HG03175 (cell line): Measurements from ENCODE around the gene SLC5A2.

Source experiments
- ATAC-seq: cut with Tn5 transposase; IDR thresholded peaks from one replicate; pipeline ENCODE4 v1.9.1; 2021; ENCODE audit warnings: mild to moderate bottlenecking, moderate library complexity; ENCODE audit not compliant: unreplicated experiment

SLC5A2 gene

DNA sequence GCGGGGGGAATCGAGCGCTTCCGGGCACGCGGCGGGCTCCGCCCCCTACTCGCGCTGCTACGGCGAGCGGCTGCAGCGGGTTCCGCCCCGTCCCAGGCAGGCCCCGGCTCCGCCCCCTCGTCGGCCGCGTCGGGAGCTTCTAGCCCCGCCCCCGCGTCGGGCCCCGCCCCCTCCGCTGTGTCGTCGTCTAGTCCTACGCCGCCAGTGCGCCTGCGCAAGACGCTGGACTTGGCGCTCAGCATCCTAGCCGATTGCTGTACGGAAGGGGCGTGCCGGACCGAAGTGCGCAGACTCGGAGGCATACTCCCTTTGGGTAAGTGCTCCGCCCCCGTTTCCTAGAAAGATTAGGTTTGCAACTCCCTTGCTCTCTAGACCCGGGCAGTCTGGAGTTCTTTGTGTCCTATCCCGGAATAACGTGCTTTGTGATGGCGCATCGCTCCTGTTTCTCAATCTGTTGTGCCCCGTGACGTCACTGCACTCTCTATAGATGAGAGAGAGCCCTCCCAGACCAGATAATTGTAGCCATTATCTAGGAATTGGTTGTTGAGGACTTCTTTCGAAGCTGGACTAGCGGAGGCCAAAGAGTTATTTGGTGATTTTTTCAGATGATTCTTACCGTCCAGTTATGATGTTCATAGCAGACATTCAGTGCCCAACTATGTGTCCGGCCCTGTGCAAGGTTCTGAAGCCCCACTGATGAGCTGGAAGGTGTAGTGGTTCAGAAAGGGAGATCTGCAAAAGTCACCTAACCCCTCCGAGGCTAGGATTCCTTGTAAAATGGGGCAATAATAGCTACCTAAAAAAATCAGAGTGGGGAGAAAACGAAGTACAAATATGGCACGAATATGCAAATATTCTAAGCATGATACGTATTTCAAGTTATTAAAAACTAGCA, 23.0 kb upstream of the SLC5A2 start:
- peak; percentile 69 for ATAC-seq

DNA sequence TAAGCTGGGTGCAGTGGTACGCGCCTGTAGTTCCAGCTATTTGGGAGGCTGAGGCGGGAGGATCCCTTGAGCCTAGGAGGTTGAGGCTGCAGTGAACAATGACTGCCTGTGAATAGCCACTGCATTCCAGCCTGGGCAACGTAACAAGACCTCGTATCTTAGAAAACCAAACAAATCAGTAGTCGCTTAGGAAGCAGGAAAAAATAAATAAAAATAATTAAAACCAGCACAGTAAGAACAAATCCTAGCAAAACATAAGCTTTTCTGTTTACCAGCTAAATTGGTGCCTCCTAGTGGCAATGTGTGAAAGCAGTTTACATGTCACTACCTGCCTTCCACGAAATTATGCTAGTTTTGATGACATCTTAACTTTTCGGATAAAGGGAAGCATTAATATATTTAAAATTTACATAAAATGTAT, 22.3 kb upstream of the SLC5A2 start:
- ATAC-seq = no peak

- no peak for ATAC-seq
These were observed 21.6 kb upstream of the SLC5A2 start for GRCh38 chr16:31461201-31461920.

- no peak for ATAC-seq
These were observed 20.8 kb upstream of the SLC5A2 start for GRCh38 chr16:31461921-31462804.

GRCh38 chr16:31464348-31464769, 18.6 kb upstream of the SLC5A2 start:
- ATAC-seq = no peak

GRCh38 chr16:31464781-31465260, 18.1 kb upstream of the SLC5A2 start:
- no peak for ATAC-seq

DNA sequence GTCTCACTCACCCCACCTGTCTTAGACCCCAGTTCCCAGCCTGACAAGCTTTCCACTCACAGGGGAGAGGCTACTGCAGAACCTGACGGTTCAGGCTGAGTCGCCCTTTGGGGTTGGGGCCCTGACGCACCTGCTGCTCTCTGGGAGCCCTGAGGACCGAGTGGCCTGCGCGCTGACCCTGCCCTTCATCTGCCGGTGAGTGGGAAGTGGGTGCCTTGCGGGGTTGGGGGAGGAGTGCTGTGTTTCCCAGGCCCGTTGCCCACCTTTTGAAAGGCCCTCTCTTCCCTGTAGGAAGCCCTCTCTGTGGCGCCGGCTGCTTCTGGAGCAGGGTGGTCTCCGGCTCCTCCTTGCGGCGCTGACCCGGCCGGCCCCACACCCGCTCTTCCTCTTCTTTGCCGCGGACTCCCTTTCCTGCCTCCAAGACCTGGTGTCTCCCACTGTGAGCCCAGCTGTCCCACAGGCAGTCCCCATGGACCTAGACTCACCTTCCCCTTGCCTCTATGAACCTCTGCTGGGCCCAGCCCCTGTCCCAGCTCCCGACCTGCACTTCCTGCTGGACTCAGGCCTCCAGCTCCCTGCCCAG, 17.0 kb upstream of the SLC5A2 start:
- no peak for ATAC-seq

DNA sequence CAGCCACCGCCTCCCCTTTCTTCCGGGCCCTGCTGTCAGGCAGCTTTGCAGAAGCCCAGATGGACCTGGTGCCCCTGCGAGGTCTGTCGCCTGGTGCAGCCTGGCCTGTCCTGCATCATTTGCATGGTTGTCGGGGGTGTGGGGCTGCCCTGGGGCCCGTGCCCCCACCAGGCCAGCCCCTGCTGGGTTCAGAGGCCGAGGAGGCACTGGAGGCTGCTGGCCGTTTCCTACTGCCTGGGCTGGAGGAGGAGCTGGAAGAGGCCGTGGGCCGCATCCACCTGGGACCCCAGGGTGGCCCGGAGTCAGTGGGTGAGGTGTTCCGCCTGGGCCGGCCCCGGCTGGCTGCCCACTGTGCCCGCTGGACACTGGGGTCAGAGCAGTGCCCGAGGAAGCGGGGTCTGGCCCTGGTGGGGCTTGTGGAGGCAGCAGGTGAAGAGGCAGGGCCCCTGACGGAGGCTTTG, 16.5 kb upstream of the SLC5A2 start:
- ATAC-seq = no peak

- peak; percentile 64 for ATAC-seq
These were observed 15.7 kb upstream of the SLC5A2 start for GRCh38 chr16:31467151-31467773.

- ATAC-seq = no peak
These were observed 15.1 kb upstream of the SLC5A2 start for GRCh38 chr16:31467858-31468257.

DNA sequence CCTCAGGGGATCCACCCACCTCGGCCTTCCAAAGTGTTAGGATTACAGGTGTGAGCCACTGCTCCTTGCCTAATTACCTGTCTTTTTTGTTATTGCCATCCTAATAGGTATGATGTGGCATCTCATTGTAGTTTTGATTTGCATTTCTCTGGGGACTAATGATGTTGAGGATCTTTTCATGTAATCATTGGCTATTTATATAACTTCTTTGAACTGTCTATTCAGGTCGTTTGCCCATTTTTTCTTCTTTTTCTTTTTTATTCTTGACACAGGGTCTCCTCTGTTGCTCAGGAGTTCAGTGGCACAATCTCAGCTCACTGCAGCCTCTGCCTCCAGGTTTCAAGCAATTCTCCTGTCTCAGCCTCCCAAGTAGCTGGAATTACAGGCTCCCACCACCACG, 12.3 kb upstream of the SLC5A2 start:
- no peak for ATAC-seq

DNA sequence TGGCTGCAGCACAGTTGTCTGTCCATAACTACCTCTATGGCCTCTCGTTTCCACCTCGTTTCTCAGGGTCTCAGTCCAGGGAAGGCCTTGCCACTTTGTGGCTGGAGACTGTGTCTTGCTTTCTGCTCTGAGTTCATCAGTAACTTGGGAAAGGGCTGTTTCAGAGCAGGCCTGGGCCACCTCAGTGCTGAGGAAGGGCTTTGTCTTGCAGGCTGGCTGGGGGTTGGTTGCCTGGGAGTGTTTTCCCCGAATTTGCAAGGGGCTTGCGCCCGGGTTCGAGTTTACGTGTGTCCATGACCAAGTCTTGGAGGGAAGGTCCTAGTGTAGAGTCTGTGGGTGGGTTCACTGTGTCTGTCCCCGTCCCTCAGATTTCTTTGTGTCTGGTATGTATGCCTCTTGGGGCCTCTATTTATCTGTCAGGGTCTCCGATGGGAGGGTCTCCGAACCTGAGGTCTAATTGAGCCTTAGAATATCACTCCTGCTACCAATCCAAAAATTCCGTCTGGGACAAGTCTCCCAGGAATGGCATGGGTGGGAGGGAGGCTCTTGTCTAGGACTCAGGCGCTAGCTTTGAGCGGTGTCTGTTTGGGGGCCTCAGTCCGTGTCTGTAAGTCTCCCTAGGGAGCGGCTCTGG, 11.6 kb upstream of the SLC5A2 start:
- no peak for ATAC-seq

DNA sequence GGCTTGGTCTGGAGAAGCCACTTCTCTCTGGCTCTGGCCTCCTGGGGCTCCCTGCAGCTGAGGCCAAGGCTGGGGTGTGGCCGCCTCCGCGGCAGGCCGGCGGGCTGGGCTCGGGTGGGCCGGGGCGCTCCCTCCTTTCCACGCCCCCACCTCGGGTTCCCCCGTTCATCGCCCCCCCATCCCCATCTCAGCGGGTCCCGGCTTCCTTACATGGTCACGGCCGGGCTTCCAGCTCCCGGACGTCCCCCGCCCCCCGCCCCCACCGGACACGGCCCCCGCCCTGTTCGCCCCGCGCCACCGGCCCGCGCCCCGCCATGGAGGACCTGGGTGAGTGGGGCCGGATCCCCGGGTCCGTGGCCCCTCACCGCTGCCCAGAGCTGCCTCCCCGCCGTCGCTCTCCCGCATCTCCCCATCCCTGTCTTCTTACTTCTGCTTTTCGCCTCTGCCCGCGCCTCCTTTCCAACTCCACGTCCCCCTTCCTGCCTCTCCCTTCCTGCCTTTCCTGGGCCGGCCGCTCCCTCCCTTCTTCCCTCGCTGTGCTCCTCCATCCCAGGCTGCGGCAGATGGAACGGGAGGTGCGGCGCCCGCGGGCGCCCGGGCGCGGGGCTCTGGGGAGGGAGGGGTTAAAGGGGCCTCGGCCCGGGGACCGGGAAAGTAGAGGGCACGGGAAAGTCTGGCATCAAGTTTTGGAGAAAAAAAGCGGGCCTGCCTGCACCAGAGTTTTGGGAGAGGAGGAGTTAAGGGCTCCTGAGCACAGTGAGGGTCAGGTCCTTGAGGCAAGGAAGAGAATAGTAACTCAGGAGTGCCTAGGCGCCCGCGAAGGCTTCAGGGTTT, 10.8 kb upstream of the SLC5A2 start, which contains the start of gene TGFB1I1:
TGFB1I1 (plus strand) TSS at position 278 of the 834 bp plus-strand sequence; CDS start at position 315, 37 bp downstream.
- no peak for ATAC-seq

GRCh38 chr16:31472709-31473203, 10.2 kb upstream of the SLC5A2 start:
- ATAC-seq = no peak

DNA sequence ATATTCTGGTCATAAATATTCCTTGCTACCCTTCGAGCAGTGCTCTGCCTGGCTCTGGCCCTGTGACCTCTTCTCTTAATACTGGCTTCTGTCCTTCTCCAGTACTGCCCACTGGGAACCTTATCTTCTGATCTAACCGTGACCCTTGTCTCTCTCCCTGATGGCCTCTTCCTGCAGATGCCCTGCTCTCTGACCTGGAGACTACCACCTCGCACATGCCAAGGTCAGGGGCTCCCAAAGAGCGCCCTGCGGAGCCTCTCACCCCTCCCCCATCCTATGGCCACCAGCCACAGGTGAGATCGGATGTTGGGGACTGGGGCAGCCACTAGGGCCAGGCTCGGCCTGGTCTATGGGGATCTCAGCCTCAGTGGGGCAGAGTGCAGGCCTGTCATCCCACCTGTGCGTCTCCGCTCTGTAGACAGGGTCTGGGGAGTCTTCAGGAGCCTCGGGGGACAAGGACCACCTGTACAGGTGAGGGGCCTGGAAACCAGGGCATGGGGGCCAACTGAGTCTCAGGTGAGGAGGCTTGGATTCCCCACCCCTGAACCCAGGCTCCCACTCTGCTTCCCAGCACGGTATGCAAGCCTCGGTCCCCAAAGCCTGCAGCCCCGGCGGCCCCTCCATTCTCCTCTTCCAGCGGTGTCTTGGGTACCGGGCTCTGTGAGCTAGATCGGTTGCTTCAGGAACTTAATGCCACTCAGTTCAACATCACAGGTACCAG, 9.5 kb upstream of the SLC5A2 start:
- ATAC-seq = no peak

GRCh38 chr16:31474173-31474714, 8.7 kb upstream of the SLC5A2 start:
- no peak for ATAC-seq
